Neuronal stem cell (in vitro differentiated cells): ENCODE results near the gene UCN2.

ENCODE experiments used
- DNase-seq: peaks from one replicate; pipeline ENCODE4 v3.0.0-alpha.2; 2013; ENCODE audit warnings: low spot score
- H2AFZ ChIP-seq: one replicate; pipeline ENCODE4 v1.6.1; 2013; ENCODE audit warnings: mild to moderate bottlenecking, low read length, inconsistent platforms
- H2AK5ac ChIP-seq: 2 replicates; pipeline ENCODE4 v1.6.1; 2013; ENCODE audit warnings: low read depth, mild to moderate bottlenecking, inconsistent platforms, low read length, moderate library complexity, mixed read lengths
- H2BK120ac ChIP-seq: 2 replicates; pipeline ENCODE4 v1.6.1; 2013; ENCODE audit warnings: low read depth, mild to moderate bottlenecking, inconsistent platforms, low read length, moderate library complexity, mixed read lengths
- H2BK12ac ChIP-seq: one replicate; pipeline ENCODE4 v1.6.1; 2013; ENCODE audit warnings: low read length, inconsistent platforms
- H2BK15ac ChIP-seq: 2 replicates; pipeline ENCODE4 v1.6.1; 2013; ENCODE audit warnings: mild to moderate bottlenecking, low read length, inconsistent platforms, mixed read lengths
- H2BK5ac ChIP-seq: one replicate; pipeline ENCODE4 v1.6.1; 2013; ENCODE audit warnings: inconsistent platforms, mild to moderate bottlenecking, low read length, moderate library complexity
- H3K14ac ChIP-seq: one replicate; pipeline ENCODE4 v1.6.1; 2013; ENCODE audit warnings: low read length, inconsistent platforms
- H3K18ac ChIP-seq: 2 replicates; pipeline ENCODE4 v1.6.1; 2013; ENCODE audit warnings: low read length, inconsistent platforms
- H3K23ac ChIP-seq: 2 replicates; pipeline ENCODE4 v1.6.1; 2013; ENCODE audit warnings: low read depth, mild to moderate bottlenecking, mixed read lengths, low read length, inconsistent platforms; ENCODE audit not compliant: poor library complexity
- H3K27ac ChIP-seq: replicated peaks from 3 replicates; pipeline ENCODE4 v1.5.1; 2013; ENCODE audit warnings: low read length, inconsistent platforms
- H3K27me3 ChIP-seq, 3 experiments: 2 replicates each; pipeline ENCODE4 v1.6.1; 2013; ENCODE audit warnings: low read length in 3 of 3, mild to moderate bottlenecking in 2 of 3, inconsistent platforms in 1 of 3, low read depth in 1 of 3, mixed read lengths in 1 of 3, moderate library complexity in 1 of 3; ENCODE audit not compliant: control insufficient read depth in 3 of 3, insufficient read depth in 3 of 3
- H3K36me3 ChIP-seq, 2 donors: replicated peaks in 1 of 2; 2 replicates each; pipeline ENCODE4 v1.6.1; 2013; ENCODE audit warnings: low read length in 2 of 2; ENCODE audit not compliant: control insufficient read depth in 2 of 2, insufficient read depth in 2 of 2
- H3K4ac ChIP-seq: 2 replicates; pipeline ENCODE4 v1.6.1; 2013; ENCODE audit warnings: inconsistent platforms, mild to moderate bottlenecking, low read length, moderate library complexity
- H3K4me1 ChIP-seq, 2 donors: 1 replicate in 1 of 2; 2 replicates in 1 of 2; pipeline ENCODE4 v1.6.1; 2013; ENCODE audit warnings: low read length in 2 of 2, low read depth in 1 of 2; ENCODE audit not compliant: control insufficient read depth in 2 of 2, insufficient read depth in 1 of 2
- H3K4me2 ChIP-seq: one replicate; pipeline ENCODE4 v1.6.1; 2013; ENCODE audit warnings: mild to moderate bottlenecking, low read length, inconsistent platforms; ENCODE audit not compliant: insufficient read depth, poor library complexity, severe bottlenecking
- H3K4me3 ChIP-seq, 2 donors: 2 replicates each; pipeline ENCODE4 v1.5.1; 2013; ENCODE audit warnings: low read length in 2 of 2, mild to moderate bottlenecking in 2 of 2, inconsistent platforms in 1 of 2, moderate library complexity in 1 of 2
- H3K79me1 ChIP-seq: one replicate; pipeline ENCODE4 v1.6.1; 2013; ENCODE audit warnings: low read depth, mild to moderate bottlenecking, inconsistent platforms, low read length, moderate library complexity
- H3K9ac ChIP-seq: one replicate; pipeline ENCODE4 v1.6.1; 2013; ENCODE audit warnings: mild to moderate bottlenecking, low read depth, low read length, inconsistent platforms; ENCODE audit not compliant: poor library complexity
- H3K9me3 ChIP-seq, 2 donors: replicated peaks in 1 of 2; 2 replicates each; pipeline versions ENCODE3 to v1.6.1; 2013; ENCODE audit warnings: low read length in 2 of 2, mild to moderate bottlenecking in 2 of 2, inconsistent platforms in 1 of 2, low read depth in 1 of 2, mixed read lengths in 1 of 2, moderate library complexity in 1 of 2; ENCODE audit not compliant: control insufficient read depth in 2 of 2, insufficient read depth in 1 of 2
- H4K8ac ChIP-seq: one replicate; pipeline ENCODE4 v1.6.1; 2013; ENCODE audit warnings: low read depth, mild to moderate bottlenecking, inconsistent platforms, low read length, moderate library complexity
- H4K91ac ChIP-seq: one replicate; pipeline ENCODE4 v1.6.1; 2013; ENCODE audit warnings: low read length, low read depth, mild to moderate bottlenecking, inconsistent platforms; ENCODE audit not compliant: poor library complexity
- WGBS, 2 donors: extraction: QIAGEN DNeasy Blood & Tissue Kit; methylation state at CpG; one replicate each; pipeline ENCODE4 v1.1.7; 2013; ENCODE audit warnings: missing lambda C conversion rate in 2 of 2, mixed read lengths in 1 of 2; ENCODE audit not compliant: insufficient read length in 2 of 2, insufficient replicate concordance in 1 of 2; ENCODE audit errors: extremely low coverage in 2 of 2; 5-methylcytosine and 5-hydroxymethylcytosine counted together

Gene UCN2

GRCh38 chr3:48581621-48582481, 18.3 kb upstream of the UCN2 start:
- no peak overlapping the region for H3K27ac ChIP-seq
- peak overlapping the region in 1 of 2 donors; percentile 16 for H3K4me3 ChIP-seq
- peaks cover 4% of the 10 kb centered on the region in 2 donors for H3K4me1 ChIP-seq
- no peaks in the 10 kb centered on the region for H3K9me3 ChIP-seq
- no peak overlapping the region for H2BK120ac ChIP-seq
- H4K8ac ChIP-seq: no peak overlapping the region
- H2AK5ac ChIP-seq: no peak overlapping the region
- no CpG with 5 or more reads among the region's 14 CpGs for WGBS, 2 donors
- no peak overlapping the region for H2BK12ac ChIP-seq
- no peak overlapping the region for H2BK5ac ChIP-seq
- no peak overlapping the region for H3K18ac ChIP-seq
- no peak for DNase-seq
- no peak overlapping the region for H3K4me2 ChIP-seq
- H3K36me3 ChIP-seq: peaks cover 5 to 13% of the 10 kb centered on the region in 2 donors
- no peak overlapping the region for H4K91ac ChIP-seq
- H3K14ac ChIP-seq: no peak overlapping the region
- no peaks in the 10 kb centered on the region for H3K79me1 ChIP-seq
- no peak overlapping the region for H3K4ac ChIP-seq
- H2BK15ac ChIP-seq: no peak overlapping the region
- H3K23ac ChIP-seq: no peak overlapping the region
- no peak overlapping the region for H3K9ac ChIP-seq
- H3K27me3 ChIP-seq: no peaks in the 10 kb centered on the region
- no peak overlapping the region for H2AFZ ChIP-seq

DNA sequence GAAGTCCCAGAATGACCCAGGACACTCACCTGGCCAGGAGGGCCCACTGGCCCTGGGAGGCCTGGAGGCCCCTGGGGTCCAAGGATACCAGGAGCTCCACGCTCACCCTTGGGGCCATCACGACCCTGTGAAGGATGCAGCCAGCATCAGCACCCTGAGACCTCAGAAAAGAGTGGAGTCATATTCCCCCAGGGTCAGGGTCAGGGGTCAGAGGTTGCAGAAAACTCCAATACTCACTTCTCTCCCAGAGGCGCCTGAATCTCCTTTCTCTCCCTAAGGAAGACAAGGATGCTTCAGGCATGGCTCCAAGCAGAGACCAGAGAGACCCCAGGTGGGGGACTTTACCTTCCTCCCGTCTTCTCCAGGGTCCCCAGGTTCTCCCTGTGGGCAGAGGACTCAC, 13.1 kb upstream of the UCN2 start:
- H3K9ac ChIP-seq: no peak overlapping the region
- no peak overlapping the region for H3K4me2 ChIP-seq
- WGBS, 2 donors: no CpG with 5 or more reads among the region's 4 CpGs
- peaks cover 0 to 2% of the 10 kb centered on the region in 2 donors for H3K4me1 ChIP-seq
- no peak overlapping the region for H2BK120ac ChIP-seq
- H3K36me3 ChIP-seq: peaks cover 5 to 7% of the 10 kb centered on the region in 2 donors
- no peak overlapping the region for H3K18ac ChIP-seq
- no peak overlapping the region for H3K4me3 ChIP-seq
- no peak overlapping the region for H2AK5ac ChIP-seq
- no peak overlapping the region for H2AFZ ChIP-seq
- no peak overlapping the region for H4K91ac ChIP-seq
- H2BK15ac ChIP-seq: no peak overlapping the region
- no peak overlapping the region for H3K14ac ChIP-seq
- H3K23ac ChIP-seq: no peak overlapping the region
- no peak overlapping the region for H3K27ac ChIP-seq
- H2BK5ac ChIP-seq: no peak overlapping the region
- no peaks in the 10 kb centered on the region for H3K9me3 ChIP-seq
- no peak overlapping the region for H2BK12ac ChIP-seq
- peaks cover 2% of the 10 kb centered on the region for H3K79me1 ChIP-seq
- no peak overlapping the region for H3K4ac ChIP-seq
- no peaks in the 10 kb centered on the region for H3K27me3 ChIP-seq
- H4K8ac ChIP-seq: no peak overlapping the region
- DNase-seq: no peak

DNA sequence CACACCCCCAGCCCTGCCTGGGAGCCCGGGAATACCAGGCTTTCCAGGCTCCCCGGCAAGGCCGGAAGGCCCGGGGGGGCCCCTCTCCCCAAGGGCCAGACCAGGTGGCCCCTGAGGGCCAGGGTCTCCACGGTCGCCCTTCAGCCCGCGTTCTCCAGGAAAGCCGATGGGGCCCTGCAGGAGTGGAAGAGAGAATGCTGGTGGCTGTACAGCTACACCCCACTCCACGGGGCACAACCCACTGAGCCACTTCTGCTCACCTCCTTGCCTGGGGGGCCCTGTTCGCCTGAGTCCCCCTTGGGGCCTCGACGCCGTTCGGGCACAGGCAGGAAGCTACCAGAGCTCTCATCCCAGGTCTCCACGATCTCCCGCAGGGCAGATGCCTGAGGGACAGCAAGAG, 11.8 kb upstream of the UCN2 start:
- Histone ChIP-seq H2BK12ac (no peak overlapping the region), H3K36me3 (peaks cover 5 to 7% of the 10 kb centered on the region in 2 donors), H3K4me3 (no peak overlapping the region), H4K8ac (no peak overlapping the region), H3K4me2 (no peak overlapping the region), H3K9ac (no peak overlapping the region), H3K27me3 (no peaks in the 10 kb centered on the region), H3K79me1 (peaks cover 2% of the 10 kb centered on the region), H4K91ac (no peak overlapping the region), H3K4me1 (peaks cover 0 to 2% of the 10 kb centered on the region in 2 donors), H2BK15ac (no peak overlapping the region), H3K14ac (no peak overlapping the region), H3K23ac (no peak overlapping the region), H2AK5ac (no peak overlapping the region), H3K27ac (no peak overlapping the region), H2BK5ac (no peak overlapping the region), H3K9me3 (no peaks in the 10 kb centered on the region), H2BK120ac (no peak overlapping the region), H3K4ac (no peak overlapping the region), H2AFZ (no peak overlapping the region), H3K18ac (no peak overlapping the region)
- no CpG with 5 or more reads among the region's 17 CpGs for WGBS, 2 donors
- DNase-seq: no peak

GRCh38 chr3:48573973-48574585, 10.5 kb upstream of the UCN2 start:
- Histone ChIP-seq H3K9me3 (no peaks in the 10 kb centered on the region), H3K4ac (no peak overlapping the region), H4K91ac (no peak overlapping the region), H2BK12ac (no peak overlapping the region), H3K4me3 (no peak overlapping the region), H3K79me1 (peaks cover 2% of the 10 kb centered on the region), H3K18ac (no peak overlapping the region), H2BK5ac (no peak overlapping the region), H2AFZ (no peak overlapping the region), H3K9ac (peak overlapping the region; percentile 50), H2BK15ac (no peak overlapping the region), H3K27ac (no peak overlapping the region), H3K14ac (no peak overlapping the region), H4K8ac (no peak overlapping the region), H2AK5ac (no peak overlapping the region), H3K4me1 (peaks cover 0 to 2% of the 10 kb centered on the region in 2 donors), H3K27me3 (no peaks in the 10 kb centered on the region), H2BK120ac (no peak overlapping the region), H3K23ac (no peak overlapping the region), H3K4me2 (no peak overlapping the region), H3K36me3 (peaks cover 5 to 9% of the 10 kb centered on the region in 2 donors)
- WGBS, 2 donors: no CpG with 5 or more reads among the region's 10 CpGs
- DNase-seq: no peak
